ENCODE data around the gene PRPF19.

PRPF19 gene

GRCh38 chr11:60953781-60954180 is 47.4 kb upstream of the PRPF19 start:
- H3K4me2 ChIP-seq (ENCODE audit: low read depth, low read length, poor library complexity, severe bottlenecking): no peak overlapping the region
- H3K79me2 ChIP-seq (ENCODE audit: insufficient read depth, low read length): no peaks in the 10 kb centered on the region
- H3K4me3 ChIP-seq (ENCODE audit: insufficient read depth, low read length, poor library complexity, severe bottlenecking): no peak overlapping the region
- H3K27me3 ChIP-seq (ENCODE audit: low read length): no peaks in the 10 kb centered on the region
- H3K27ac ChIP-seq (ENCODE audit: low read depth, low read length): no peak overlapping the region
- H2AFZ ChIP-seq (ENCODE audit: low read depth, low read length, severe bottlenecking): no peak overlapping the region
- H3F3A ChIP-seq (ENCODE audit: insufficient read depth): no peaks in the 10 kb centered on the region; the same call in 1 of the 2 replicates
- no peaks in the 10 kb centered on the region for H3K9me3 ChIP-seq (ENCODE audit: insufficient read depth, low read length)
- TF ChIP-seq EZH2phosphoT487 (conservative IDR thresholded peaks at IDR 0.05; ENCODE audit: low read length) (no peak), CTCF (IDR thresholded peaks at IDR 0.05; ENCODE audit: insufficient read depth, low read length, poor library complexity, severe bottlenecking) (no peak)
- no peaks in the 10 kb centered on the region for H3K9me2 ChIP-seq (replicated peaks; ENCODE audit: insufficient read depth, low read length)
- H4K20me1 ChIP-seq (ENCODE audit: low read depth, low read length): no peaks in the 10 kb centered on the region
- H3K36me3 ChIP-seq (ENCODE audit: low read length): no peaks in the 10 kb centered on the region
- no peak overlapping the region for H3K9ac ChIP-seq (ENCODE audit: low read length)

GRCh38 chr11:60952742-60953170 is 46.4 kb upstream of the PRPF19 start:
- H3K9ac ChIP-seq (ENCODE audit: low read length): 0 out of 2 replicates have a peak overlapping the region, but pooled peaks have one; percentile 9
- H3K4me2 ChIP-seq (ENCODE audit: low read depth, low read length, poor library complexity, severe bottlenecking): no peak overlapping the region
- H3K4me3 ChIP-seq (ENCODE audit: insufficient read depth, low read length, poor library complexity, severe bottlenecking): no peak overlapping the region
- H3K9me3 ChIP-seq (ENCODE audit: insufficient read depth, low read length): no peaks in the 10 kb centered on the region
- H3K27me3 ChIP-seq (ENCODE audit: low read length): no peaks in the 10 kb centered on the region
- TF ChIP-seq EZH2phosphoT487 (conservative IDR thresholded peaks at IDR 0.05; ENCODE audit: low read length) (no peak), CTCF (IDR thresholded peaks at IDR 0.05; ENCODE audit: insufficient read depth, low read length, poor library complexity, severe bottlenecking) (no peak)
- no peaks in the 10 kb centered on the region for H3K79me2 ChIP-seq (ENCODE audit: insufficient read depth, low read length)
- no peaks in the 10 kb centered on the region for H3K36me3 ChIP-seq (ENCODE audit: low read length)
- H4K20me1 ChIP-seq (ENCODE audit: low read depth, low read length): no peaks in the 10 kb centered on the region
- no peaks in the 10 kb centered on the region for H3K9me2 ChIP-seq (replicated peaks; ENCODE audit: insufficient read depth, low read length)
- H2AFZ ChIP-seq (ENCODE audit: low read depth, low read length, severe bottlenecking): no peak overlapping the region
- no peak overlapping the region for H3K27ac ChIP-seq (ENCODE audit: low read depth, low read length)
- H3F3A ChIP-seq (ENCODE audit: insufficient read depth): no peaks in the 10 kb centered on the region; the same call in 1 of the 2 replicates

GRCh38 chr11:60951904-60952741 is 45.7 kb upstream of the PRPF19 start, which contains the start of gene SLC15A3:
Gene SLC15A3 (minus strand): TSS chr11:60952176. CDS start chr11:60951551, 625 bp downstream.
- Histone ChIP-seq H3K4me3 (ENCODE audit: insufficient read depth, low read length, poor library complexity, severe bottlenecking) (peak within 1 kb of the TSS; percentile 13), H3K36me3 (ENCODE audit: low read length) (no peaks in the 10 kb centered on the region), H3K9me3 (ENCODE audit: insufficient read depth, low read length) (no peaks in the 10 kb centered on the region), H3K27me3 (ENCODE audit: low read length) (no peaks in the 10 kb centered on the region), H3K9ac (ENCODE audit: low read length) (peak within 1 kb of the TSS; percentile 36; the same call in 1 of the 2 replicates), H4K20me1 (ENCODE audit: low read depth, low read length) (no peaks in the 10 kb centered on the region), H3K79me2 (ENCODE audit: insufficient read depth, low read length) (no peaks in the 10 kb centered on the region), H3F3A (ENCODE audit: insufficient read depth) (no peaks in the 10 kb centered on the region; the same call in 1 of the 2 replicates), H3K27ac (ENCODE audit: low read depth, low read length) (no peak within 1 kb of the TSS), H3K9me2 (replicated peaks; ENCODE audit: insufficient read depth, low read length) (no peaks in the 10 kb centered on the region), H3K4me2 (ENCODE audit: low read depth, low read length, poor library complexity, severe bottlenecking) (peak within 1 kb of the TSS; percentile 44), H2AFZ (ENCODE audit: low read depth, low read length, severe bottlenecking) (peak within 1 kb of the TSS; percentile 48)
- TF ChIP-seq CTCF (IDR thresholded peaks at IDR 0.05; ENCODE audit: insufficient read depth, low read length, poor library complexity, severe bottlenecking) (no peak), EZH2phosphoT487 (conservative IDR thresholded peaks at IDR 0.05; ENCODE audit: low read length) (no peak)

Data from SU-DHL-6 (cell line).